Thyroid gland (tissue), 4 donors: ENCODE measurements around the gene SF3B1. TPM values are rescaled to one million over a fixed set of nuclear protein-coding genes. Genes with fewer than 3 reads are reported as not detected.

Experiments
- DNase-seq, 2 donors: peaks; one replicate each; pipeline ENCODE4 v3.0.0-alpha.2; 2019
- H3K27ac ChIP-seq, 3 donors: fragments of 200-600 bp; sonication (generic); 1 replicate in 2 of 3; 2 replicates in 1 of 3; pipeline ENCODE4 v1.5.1; 2016 to 2019; ENCODE audit warnings: mild to moderate bottlenecking in 1 of 3, moderate library complexity in 1 of 3
- H3K27me3 ChIP-seq: fragments of 200-600 bp; sonication (generic); one replicate; pipeline ENCODE4 v1.5.1; 2019
- H3K36me3 ChIP-seq, 2 donors: fragments of 200-600 bp; sonication (generic); one replicate each; pipeline ENCODE4 v1.5.1; 2016 to 2019
- H3K4me1 ChIP-seq, 2 donors: fragments of 200-600 bp; sonication (generic); one replicate each; pipeline ENCODE4 v1.5.1; 2017 to 2019
- H3K4me3 ChIP-seq, 3 donors: fragments of 200-600 bp; sonication (generic); replicated peaks in 1 of 3; 1 replicate in 2 of 3; 2 replicates in 1 of 3; pipeline ENCODE4 v1.5.1; 2016; ENCODE audit warnings: mild to moderate bottlenecking in 1 of 3
- H3K9me3 ChIP-seq: fragments of 200-600 bp; sonication (generic); one replicate; pipeline ENCODE4 v1.5.1; 2017
- CTCF ChIP-seq, 6 experiments: fragments of 200-600 bp in 3 of 6; fragments of 450-650 bp in 3 of 6; sonication (generic) in 3 of 6; IDR thresholded peaks; one replicate each; pipeline ENCODE4 v1.5.1; 2016 to 2019; ENCODE audit warnings: antibody characterized with exemption in 6 of 6, mild to moderate bottlenecking in 2 of 6, inconsistent platforms in 1 of 6, moderate library complexity in 1 of 6
- POLR2A ChIP-seq, 2 donors: fragments of 450-650 bp; IDR thresholded peaks; one replicate each; pipeline ENCODE4 v1.6.1; 2017; ENCODE audit warnings: antibody characterized with exemption in 2 of 2, mild to moderate bottlenecking in 2 of 2, moderate library complexity in 1 of 2
- WGBS, 2 donors: methylation state at CpG; one replicate each; pipeline ENCODE4 v1.1.5; 2017; 5-methylcytosine and 5-hydroxymethylcytosine counted together
- intact Hi-C: fragments of 100-400 bp; cut with DNase I; formaldehyde crosslinking; loops from one replicate; pipeline ENCODE4 v1.15.1; 2023
- total RNA-seq, 4 donors: library from RNA; depleted of rRNA; stranded (reverse); fragments of >200 nt; gene quantifications; one replicate each; pipeline ENCODE4 v1.2.3, GENCODE V29; 2016

Gene SF3B1
- total RNA-seq, 4 donors from 2014 or later: 297 to 948 (median 607) TPM

GRCh38 chr2:197426723-197427603, 7.9 kb downstream of the SF3B1 start:
- DNase-seq: no peak
- H3K27me3 ChIP-seq: no peaks in the 10 kb centered on the region
- no peaks in the 10 kb centered on the region for H3K9me3 ChIP-seq
- no peak for TF ChIP-seq POLR2A (IDR thresholded peaks at IDR 0.05)
- no peak for TF ChIP-seq CTCF (IDR thresholded peaks at IDR 0.05)
- H3K36me3 ChIP-seq: peaks cover 4 to 8% of the 10 kb centered on the region in 2 donors
- intact Hi-C loops: no loop called here
- 81 to 83% methylated on average over 2 of the region's 2 CpGs for WGBS, 2 donors
- H3K27ac ChIP-seq: no peak overlapping the region
- H3K4me3 ChIP-seq: no peak overlapping the region
- peaks cover 16 to 30% of the 10 kb centered on the region in 2 donors for H3K4me1 ChIP-seq

GRCh38 chr2:197425550-197425949, 9.3 kb downstream of the SF3B1 start:
- 78% methylated on average over 7 of the region's 7 CpGs for WGBS, 2 donors
- Histone ChIP-seq H3K36me3 (peaks cover 7 to 13% of the 10 kb centered on the region in 2 donors), H3K4me1 (peaks cover 12 to 17% of the 10 kb centered on the region in 2 donors), H3K27ac (no peak overlapping the region), H3K27me3 (no peaks in the 10 kb centered on the region), H3K9me3 (no peaks in the 10 kb centered on the region), H3K4me3 (no peak overlapping the region)
- no peak for TF ChIP-seq CTCF (IDR thresholded peaks at IDR 0.05)
- TF ChIP-seq POLR2A (IDR thresholded peaks at IDR 0.05): no peak
- DNase-seq: no peak
- intact Hi-C loops: no loop called here

- intact Hi-C loops: no loop called here
- 83 to 84% methylated on average over 2 of the region's 2 CpGs for WGBS, 2 donors
- Histone ChIP-seq H3K36me3 (peaks cover 18 to 35% of the 10 kb centered on the region in 2 donors), H3K27ac (no peak overlapping the region), H3K4me1 (peaks cover 12 to 13% of the 10 kb centered on the region in 2 donors), H3K4me3 (no peak overlapping the region), H3K9me3 (no peaks in the 10 kb centered on the region), H3K27me3 (no peaks in the 10 kb centered on the region)
- TF ChIP-seq CTCF (IDR thresholded peaks at IDR 0.05) (no peak), POLR2A (IDR thresholded peaks at IDR 0.05) (no peak)
- DNase-seq: no peak
These were observed 11.5 kb downstream of the SF3B1 start for GRCh38 chr2:197423307-197423706.

- Histone ChIP-seq H3K4me3 (no peak overlapping the region), H3K9me3 (no peaks in the 10 kb centered on the region), H3K36me3 (peaks cover 53 to 69% of the 10 kb centered on the region in 2 donors), H3K27me3 (no peaks in the 10 kb centered on the region), H3K27ac (no peak overlapping the region), H3K4me1 (no peaks in the 10 kb centered on the region)
- DNase-seq: no peak
- intact Hi-C loops: no loop called here
- TF ChIP-seq CTCF (IDR thresholded peaks at IDR 0.05): no peak
- no peak for TF ChIP-seq POLR2A (IDR thresholded peaks at IDR 0.05)
These were observed 15.4 kb downstream of the SF3B1 start for GRCh38 chr2:197419438-197419837.

- peaks cover 66 to 83% of the 10 kb centered on the region in 2 donors for H3K36me3 ChIP-seq
- no peaks in the 10 kb centered on the region for H3K9me3 ChIP-seq
- intact Hi-C loops: no loop called here
- H3K27me3 ChIP-seq: no peaks in the 10 kb centered on the region
- H3K27ac ChIP-seq: no peak overlapping the region
- WGBS, 2 donors: 98 to 100% methylated on average over 1 of the region's 1 CpG
- H3K4me3 ChIP-seq: no peak overlapping the region
- H3K4me1 ChIP-seq: no peaks in the 10 kb centered on the region
- TF ChIP-seq POLR2A (IDR thresholded peaks at IDR 0.05): no peak
- no peak for TF ChIP-seq CTCF (IDR thresholded peaks at IDR 0.05)
- DNase-seq: no peak
These were observed 18.6 kb downstream of the SF3B1 start for GRCh38 chr2:197416268-197416667.
